Retina (tissue), 1 donor: ENCODE data around the gene SERINC2.

ENCODE experiments used
- DNase-seq: peaks from one replicate; pipeline ENCODE4 v3.0.0-alpha.2; 2016

SERINC2 gene

GRCh38 chr1:31412732-31413404, at the start of gene SERINC2:
Gene SERINC2, plus strand, starts transcription at chr1:31413213. Its CDS starts 53 bp downstream, at chr1:31413266.
- no peak for DNase-seq

DNA sequence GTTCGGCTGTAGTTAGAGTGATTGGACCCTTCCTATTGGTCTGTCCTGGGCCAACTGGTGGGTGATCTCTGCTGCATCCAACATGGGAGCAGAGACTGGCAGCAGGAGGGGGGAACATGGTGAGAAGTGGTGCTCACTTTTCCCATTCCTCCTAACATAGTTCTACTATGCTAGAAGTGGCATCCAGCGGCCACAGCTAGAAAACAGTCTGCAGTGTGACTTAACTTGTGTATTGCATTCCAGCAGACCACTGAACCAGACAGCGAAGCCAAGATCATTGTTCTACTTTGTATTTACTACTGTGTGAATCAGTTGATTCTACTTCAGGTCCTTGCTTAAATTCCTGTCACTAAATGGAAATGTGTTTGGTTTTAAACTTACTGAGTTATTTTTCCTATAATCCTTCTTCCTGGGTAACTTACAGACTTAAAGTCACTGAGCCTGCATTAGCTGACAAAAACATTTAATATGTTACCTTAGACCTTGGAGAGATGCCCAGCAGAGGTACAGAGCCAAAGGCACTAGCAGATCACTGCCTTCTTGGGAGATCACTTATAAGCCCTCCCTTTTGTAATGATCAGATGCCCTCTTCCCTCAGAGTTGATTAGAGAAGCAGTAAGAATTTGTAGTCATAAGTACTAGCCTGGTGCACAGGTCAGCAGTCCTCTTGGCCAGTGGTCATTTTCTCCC, 48.3 kb upstream of the SERINC2 start:
- DNase-seq, result peak; percentile 52

DNA sequence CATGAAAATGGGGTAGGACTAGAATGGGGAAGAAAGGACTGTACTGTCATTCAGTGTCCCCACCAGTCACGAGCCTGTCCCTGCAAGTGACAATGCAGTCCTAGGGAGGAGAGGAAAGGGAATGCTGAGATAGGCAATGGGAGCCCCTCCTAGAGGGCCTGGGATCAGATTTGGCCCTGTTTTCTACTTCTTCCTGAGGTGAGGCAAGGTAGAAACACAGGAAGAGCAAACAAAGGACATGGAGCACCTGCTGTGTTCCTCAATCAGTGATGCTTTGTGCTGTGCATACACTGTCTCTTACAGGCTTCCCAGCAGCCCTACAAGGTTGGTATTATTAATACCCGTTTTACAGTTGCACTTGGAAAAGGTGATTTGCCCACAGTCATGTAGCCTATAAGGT, 46.2 kb upstream of the SERINC2 start:
- no peak for DNase-seq

DNA sequence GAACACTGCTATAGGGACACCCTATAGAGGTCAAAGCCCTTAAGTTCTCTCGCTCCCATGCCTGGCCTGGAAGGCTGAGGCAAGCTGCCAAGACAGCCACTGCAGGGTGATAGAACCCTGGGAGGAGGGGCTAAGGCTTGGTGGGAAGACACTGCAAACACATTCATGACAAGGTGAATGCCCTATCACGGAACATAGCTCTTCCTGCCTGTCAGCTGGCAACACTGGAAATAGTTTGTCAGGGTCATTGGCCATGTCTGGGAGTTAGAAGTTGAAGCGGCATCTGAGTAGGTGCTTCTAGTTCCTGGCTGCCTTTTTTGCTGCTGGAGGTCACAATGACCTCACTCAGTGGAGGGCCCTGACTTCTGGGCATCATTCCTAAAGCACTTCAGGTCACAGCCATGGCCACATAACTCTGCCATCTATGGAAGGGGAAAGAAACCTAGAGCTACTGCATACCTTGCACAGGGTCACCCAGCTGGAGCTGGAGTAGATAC, 44.4 kb upstream of the SERINC2 start:
- DNase-seq, result no peak

GRCh38 chr1:31370021-31370420, 43.0 kb upstream of the SERINC2 start:
- DNase-seq, result no peak

DNA sequence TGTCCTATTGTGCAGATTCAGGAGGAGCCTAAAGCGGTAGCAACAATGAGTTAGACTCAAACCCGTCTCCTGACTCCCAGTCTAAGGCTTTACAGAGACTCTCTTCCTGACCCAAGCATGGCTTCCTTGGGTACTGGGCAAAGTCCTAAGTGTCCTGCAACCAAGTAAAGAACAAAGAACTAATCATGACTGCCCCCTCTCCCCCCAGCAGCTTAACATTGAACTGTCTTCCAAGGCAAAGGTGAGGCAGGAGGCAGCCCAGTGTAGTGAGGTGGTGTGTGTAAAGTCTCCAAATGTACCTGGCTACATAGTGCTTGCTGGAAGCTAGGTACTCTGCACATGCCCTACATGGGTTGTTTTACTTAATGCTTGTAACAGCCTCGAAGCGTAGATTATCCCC, 42.4 kb upstream of the SERINC2 start:
- DNase-seq, result no peak

DNA sequence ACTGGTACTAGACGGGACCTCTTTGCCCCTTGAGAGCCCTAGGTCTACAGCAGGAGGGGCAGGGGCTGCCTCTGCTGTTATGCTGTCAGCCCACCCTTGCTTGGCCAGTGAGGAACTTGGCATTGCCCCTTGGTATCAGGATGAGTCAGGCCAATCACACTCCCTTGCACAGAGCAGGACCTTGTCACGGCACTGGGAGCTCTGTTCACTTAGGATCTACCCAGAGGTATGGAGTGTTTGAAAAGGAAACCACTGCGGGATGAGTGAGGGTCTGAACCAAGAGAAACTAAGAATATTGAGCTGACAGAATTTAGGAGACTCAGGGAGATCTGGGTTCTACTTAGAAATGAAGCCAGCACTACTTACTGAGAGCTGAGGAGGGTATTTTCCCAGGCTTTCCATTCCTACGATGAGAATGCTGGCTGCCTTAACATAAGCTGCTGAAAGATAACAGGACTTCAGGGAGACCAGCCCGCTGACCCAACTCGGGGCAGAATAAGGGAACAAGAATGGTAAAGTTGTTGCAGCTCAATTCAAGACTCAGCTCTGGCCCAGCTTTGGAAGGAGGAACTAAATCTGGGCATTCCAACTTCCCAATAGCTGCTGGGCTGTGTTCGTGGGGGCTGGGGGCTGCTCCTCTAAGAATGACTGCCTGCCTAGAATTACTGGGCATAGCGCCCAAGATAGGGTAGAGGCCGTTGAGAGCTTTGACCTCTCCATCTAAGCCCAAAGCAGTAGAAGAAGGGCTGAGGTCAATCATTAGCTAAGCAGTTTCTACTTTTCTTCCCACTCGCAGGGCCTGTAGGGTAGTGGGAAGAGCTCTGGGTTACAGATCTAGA, 41.7 kb upstream of the SERINC2 start:
- no peak for DNase-seq

GRCh38 chr1:31372051-31372450, 41.0 kb upstream of the SERINC2 start:
- no peak for DNase-seq

- DNase-seq, result no peak
These were observed 40.3 kb upstream of the SERINC2 start for GRCh38 chr1:31372751-31373055.

DNA sequence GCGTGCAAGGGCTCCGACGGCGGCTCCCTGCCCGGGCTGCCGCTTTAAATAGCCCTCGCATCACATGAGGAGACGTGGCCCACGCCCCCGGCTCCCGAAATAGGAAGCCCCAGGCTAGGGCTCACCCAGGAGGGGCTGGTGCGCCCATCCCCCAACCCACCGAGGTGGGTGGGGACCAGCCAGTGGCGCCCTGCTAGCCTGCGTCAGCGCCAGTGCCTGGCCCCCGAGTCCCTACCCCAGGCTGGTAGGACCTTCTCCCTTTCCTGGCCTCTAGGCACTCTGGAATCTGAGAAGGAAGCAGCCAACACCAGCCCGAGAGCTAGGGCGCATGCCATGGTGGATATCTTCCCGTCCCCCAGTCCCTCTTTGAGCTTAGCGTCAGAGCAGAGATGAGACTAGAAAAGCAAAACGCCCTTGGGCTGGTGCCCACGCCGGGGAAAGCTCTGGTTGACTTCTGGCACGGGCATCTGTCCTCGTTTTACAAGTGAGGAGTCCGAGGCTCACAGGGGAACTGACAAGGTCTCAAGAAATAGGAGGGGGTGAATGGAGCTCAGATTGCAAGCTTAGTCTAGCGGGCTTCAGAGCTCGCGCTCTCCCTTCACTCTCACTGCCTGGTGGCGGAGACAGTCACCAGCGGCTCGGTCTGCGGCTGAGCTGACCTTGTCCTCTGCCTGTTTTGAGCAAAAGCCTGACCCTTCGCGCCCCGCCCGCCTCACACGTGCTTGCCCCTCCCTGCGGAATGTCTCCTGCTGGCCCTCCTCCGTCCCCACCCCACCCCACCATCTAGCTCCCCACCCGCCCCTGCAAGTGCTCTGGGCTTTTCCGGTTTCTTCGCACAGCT, 39.7 kb upstream of the SERINC2 start, which contains the start of gene FABP3:
Gene FABP3, minus strand, starts transcription at position 21 of the 841 bp plus-strand sequence. CDS start 62 bp downstream, outside the sequence.
- peak; percentile 89 for DNase-seq

- DNase-seq, result no peak
These were observed 39.0 kb upstream of the SERINC2 start for GRCh38 chr1:31373897-31374486.

DNA sequence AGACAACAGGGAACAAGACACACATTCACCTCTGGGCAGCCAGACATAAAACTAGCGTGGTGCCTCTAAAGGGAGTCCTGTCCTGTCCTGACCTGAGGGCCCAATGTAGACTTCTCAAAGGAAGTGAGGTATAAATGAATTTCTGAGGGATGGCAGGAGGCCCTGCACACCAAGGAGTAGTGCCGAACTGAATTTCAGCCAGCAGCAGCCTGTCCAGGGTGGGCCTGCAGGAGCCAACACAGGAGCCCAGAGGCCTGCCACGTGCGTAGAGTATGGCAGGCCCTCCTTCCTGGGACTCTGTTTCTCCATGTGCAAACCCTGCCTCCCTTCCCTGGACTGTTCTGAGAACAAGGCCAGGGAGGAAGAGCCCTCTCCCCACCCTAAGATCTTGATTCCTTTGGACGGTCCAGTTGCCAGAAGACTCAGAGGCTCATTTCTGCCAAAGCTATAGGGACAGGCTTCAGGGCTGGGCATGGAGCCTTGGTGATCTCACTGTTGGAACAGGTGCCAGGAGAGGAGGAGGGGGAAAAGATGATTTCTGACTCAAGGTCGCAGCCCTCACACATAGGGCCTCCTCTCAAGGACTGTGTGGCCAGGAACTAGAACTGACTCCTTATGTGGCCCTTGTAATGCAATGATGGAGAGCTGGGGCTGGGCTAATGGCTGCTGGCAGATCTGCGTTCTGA, 38.4 kb upstream of the SERINC2 start:
- DNase-seq, result no peak

DNA sequence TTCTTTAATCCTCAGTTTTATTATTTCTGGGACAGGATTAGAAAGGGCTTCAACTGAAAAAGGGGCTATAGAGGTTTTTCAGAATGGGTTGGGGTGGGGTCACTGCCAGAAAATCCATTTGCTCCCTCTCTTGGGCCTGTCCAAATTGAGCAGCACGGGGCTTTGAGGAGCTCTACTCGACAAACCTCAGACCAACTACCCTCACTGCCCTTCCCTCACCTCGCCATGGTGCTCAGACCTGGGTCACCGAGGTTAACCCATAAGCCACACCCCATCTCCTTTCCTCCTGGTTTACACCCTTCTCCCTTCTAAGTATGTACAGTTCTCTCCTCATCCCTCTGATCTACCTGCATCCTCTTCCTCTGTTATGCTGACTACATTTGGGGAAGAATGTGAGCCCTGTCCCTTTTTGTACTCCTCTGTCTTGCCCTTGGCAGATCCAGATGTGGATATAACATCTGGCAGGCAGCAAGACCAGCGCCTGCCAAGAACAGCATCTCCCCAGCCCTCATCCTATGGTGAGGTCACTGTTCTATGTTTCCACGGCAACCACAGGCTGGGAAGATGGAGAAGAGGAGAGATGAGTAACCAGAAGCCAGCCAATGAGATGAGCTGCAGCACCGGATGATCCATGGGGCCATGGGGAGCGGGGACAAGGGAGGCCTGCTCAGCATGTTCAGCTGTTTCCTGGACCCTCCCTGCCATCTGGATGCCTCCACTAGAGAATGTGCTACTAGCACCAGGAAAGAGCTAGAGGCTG, 36.5 kb upstream of the SERINC2 start:
- peak; percentile 75 for DNase-seq

GRCh38 chr1:31377364-31377863, 35.6 kb upstream of the SERINC2 start:
- DNase-seq, result no peak

- no peak for DNase-seq
These were observed 35.0 kb upstream of the SERINC2 start for GRCh38 chr1:31378001-31378400.

GRCh38 chr1:31380181-31380580, 32.8 kb upstream of the SERINC2 start:
- no peak for DNase-seq

GRCh38 chr1:31381394-31382294, 31.4 kb upstream of the SERINC2 start:
- DNase-seq, result no peak

GRCh38 chr1:31382379-31382989, 30.5 kb upstream of the SERINC2 start:
- DNase-seq, result no peak

- DNase-seq, result no peak
These were observed 29.0 kb upstream of the SERINC2 start for GRCh38 chr1:31383967-31384366.
